ENCODE results near the gene EEF1B2. TPM values are rescaled to one million over a fixed set of nuclear protein-coding genes. Genes with fewer than 3 reads are reported as not detected.
"Not testable (repeated sequence)": the region's sequence is repeated elsewhere in the genome, so short reads cannot be mapped to it uniquely, and the experiment has no call there.

EEF1B2 gene
- total RNA-seq, 3 donors from 2014 or later (not counting 1 experiment from before 2014, with no cell fraction given) = 354 to 404 (median 364) TPM

- WGBS (ENCODE audit: insufficient coverage) = 93% methylated on average over 3 of the region's 4 CpGs
- Histone ChIP-seq H3K4me1 (ENCODE audit: control insufficient read depth, insufficient read depth, low read length) (no peaks in the 10 kb centered on the region), H3K4me3 (ENCODE audit: low read length) (no peak overlapping the region), H3K9me3 (ENCODE audit: control insufficient read depth, insufficient read depth, low read length) (no peaks in the 10 kb centered on the region), H3K27ac (ENCODE audit: low read length) (no peak overlapping the region), H3K27me3 (ENCODE audit: control insufficient read depth, insufficient read depth, low read length) (no peaks in the 10 kb centered on the region), H3K36me3 (ENCODE audit: control insufficient read depth, insufficient read depth, low read length) (no peaks in the 10 kb centered on the region)
- peaks cover 7 to 8% of the 10 kb centered on the region in 2 donors for H3K27me3 Mint-ChIP-seq (ENCODE audit: low read depth in 2 of 2)
- H3K27ac Mint-ChIP-seq = no peak overlapping the region
- no peaks in the 10 kb centered on the region for H3K4me1 Mint-ChIP-seq
- no peaks in the 10 kb centered on the region for H3K9me3 Mint-ChIP-seq
- TF ChIP-seq, protein P1, sequence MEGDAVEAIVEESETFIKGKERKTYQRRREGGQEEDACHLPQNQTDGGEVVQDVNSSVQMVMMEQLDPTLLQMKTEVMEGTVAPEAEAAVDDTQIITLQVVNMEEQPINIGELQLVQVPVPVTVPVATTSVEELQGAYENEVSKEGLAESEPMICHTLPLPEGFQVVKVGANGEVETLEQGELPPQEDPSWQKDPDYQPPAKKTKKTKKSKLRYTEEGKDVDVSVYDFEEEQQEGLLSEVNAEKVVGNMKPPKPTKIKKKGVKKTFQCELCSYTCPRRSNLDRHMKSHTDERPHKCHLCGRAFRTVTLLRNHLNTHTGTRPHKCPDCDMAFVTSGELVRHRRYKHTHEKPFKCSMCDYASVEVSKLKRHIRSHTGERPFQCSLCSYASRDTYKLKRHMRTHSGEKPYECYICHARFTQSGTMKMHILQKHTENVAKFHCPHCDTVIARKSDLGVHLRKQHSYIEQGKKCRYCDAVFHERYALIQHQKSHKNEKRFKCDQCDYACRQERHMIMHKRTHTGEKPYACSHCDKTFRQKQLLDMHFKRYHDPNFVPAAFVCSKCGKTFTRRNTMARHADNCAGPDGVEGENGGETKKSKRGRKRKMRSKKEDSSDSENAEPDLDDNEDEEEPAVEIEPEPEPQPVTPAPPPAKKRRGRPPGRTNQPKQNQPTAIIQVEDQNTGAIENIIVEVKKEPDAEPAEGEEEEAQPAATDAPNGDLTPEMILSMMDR (IDR thresholded peaks at IDR 0.05) = no peak
- no peaks in the 10 kb centered on the region for H3K36me3 Mint-ChIP-seq
- intact Hi-C loops (cut with micrococcal nuclease) = no loop called here
- no peak for ATAC-seq
- DNase-seq = no peak
- H3K4me3 Mint-ChIP-seq = no peak overlapping the region
These were observed 13.5 kb downstream of the EEF1B2 start for GRCh38 chr2:206173147-206173546.

DNA sequence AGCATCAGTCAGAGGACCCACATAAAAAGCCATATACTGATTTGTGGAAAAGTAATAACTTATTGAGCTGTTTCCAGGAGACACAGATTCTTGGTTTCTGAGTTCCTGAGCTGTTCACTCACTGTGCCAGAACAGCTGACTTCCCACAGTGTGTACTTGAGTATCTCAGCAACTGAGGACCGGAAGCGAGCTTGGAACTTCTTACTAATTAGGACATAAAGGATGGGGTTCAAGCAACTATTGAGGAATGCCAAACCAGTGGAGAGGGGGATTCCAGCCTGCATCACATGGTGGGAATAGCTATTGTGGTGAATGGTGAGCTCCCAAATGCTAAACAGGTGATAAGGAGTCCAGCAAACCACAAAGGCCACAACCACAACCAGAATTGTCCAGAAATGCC, 16.4 kb downstream of the EEF1B2 start:
- Mint-ChIP-seq H3K4me1 (no peaks in the 10 kb centered on the region), H3K9me3 (no peaks in the 10 kb centered on the region), H3K27ac (no peak overlapping the region), H3K27me3 (ENCODE audit: low read depth in 2 of 2) (peaks cover 7 to 8% of the 10 kb centered on the region in 2 donors), H3K36me3 (no peaks in the 10 kb centered on the region), H3K4me3 (no peak overlapping the region)
- H3K9me3 ChIP-seq (ENCODE audit: control insufficient read depth, insufficient read depth, low read length) = no peaks in the 10 kb centered on the region
- no peaks in the 10 kb centered on the region for H3K36me3 ChIP-seq (ENCODE audit: control insufficient read depth, insufficient read depth, low read length)
- H3K4me1 ChIP-seq (ENCODE audit: control insufficient read depth, insufficient read depth, low read length) = no peaks in the 10 kb centered on the region
- ATAC-seq = no peak
- intact Hi-C loops (cut with micrococcal nuclease) = no loop called here
- H3K27ac ChIP-seq (ENCODE audit: low read length) = no peak overlapping the region
- no peaks in the 10 kb centered on the region for H3K27me3 ChIP-seq (ENCODE audit: control insufficient read depth, insufficient read depth, low read length)
- no peak overlapping the region for H3K4me3 ChIP-seq (ENCODE audit: low read length)
- 100% methylated on average over 2 of the region's 2 CpGs for WGBS (ENCODE audit: insufficient coverage)
- TF ChIP-seq, protein P1 (IDR thresholded peaks at IDR 0.05) = no peak
- no peak for DNase-seq

- H3K27me3 Mint-ChIP-seq (ENCODE audit: low read depth in 2 of 2) = peaks cover 7 to 8% of the 10 kb centered on the region in 2 donors
- DNase-seq (no peak), ATAC-seq (no peak)
- WGBS (ENCODE audit: insufficient coverage) = 51% methylated on average over 3 of the region's 3 CpGs
- Histone ChIP-seq H3K27me3 (ENCODE audit: control insufficient read depth, insufficient read depth, low read length) (no peaks in the 10 kb centered on the region), H3K4me3 (ENCODE audit: low read length) (no peak overlapping the region), H3K27ac (ENCODE audit: low read length) (no peak overlapping the region), H3K36me3 (ENCODE audit: control insufficient read depth, insufficient read depth, low read length) (no peaks in the 10 kb centered on the region), H3K9me3 (ENCODE audit: control insufficient read depth, insufficient read depth, low read length) (no peaks in the 10 kb centered on the region), H3K4me1 (ENCODE audit: control insufficient read depth, insufficient read depth, low read length) (no peaks in the 10 kb centered on the region)
- no peak overlapping the region for H3K4me3 Mint-ChIP-seq
- H3K4me1 Mint-ChIP-seq = no peaks in the 10 kb centered on the region
- no peaks in the 10 kb centered on the region for H3K9me3 Mint-ChIP-seq
- intact Hi-C loops (cut with micrococcal nuclease) = no loop called here
- TF ChIP-seq, protein P1 (IDR thresholded peaks at IDR 0.05) = no peak
- H3K36me3 Mint-ChIP-seq = no peaks in the 10 kb centered on the region
- H3K27ac Mint-ChIP-seq = no peak overlapping the region
These were observed 17.2 kb downstream of the EEF1B2 start for GRCh38 chr2:206176901-206177300.

GRCh38 chr2:206181526-206181925, 21.8 kb downstream of the EEF1B2 start:
- intact Hi-C loops (cut with micrococcal nuclease); H3K9me3 ChIP-seq (ENCODE audit: control insufficient read depth, insufficient read depth, low read length); H3K9me3 Mint-ChIP-seq; H3K4me3 ChIP-seq (ENCODE audit: low read length); H3K27ac ChIP-seq (ENCODE audit: low read length); H3K27ac Mint-ChIP-seq; H3K36me3 Mint-ChIP-seq; H3K27me3 ChIP-seq (ENCODE audit: control insufficient read depth, insufficient read depth, low read length); H3K4me3 Mint-ChIP-seq; H3K4me1 ChIP-seq (ENCODE audit: control insufficient read depth, insufficient read depth, low read length); H3K4me1 Mint-ChIP-seq; H3K36me3 ChIP-seq (ENCODE audit: control insufficient read depth, insufficient read depth, low read length); DNase-seq; ATAC-seq: not testable (repeated sequence)
- 95% methylated on average over 5 of the region's 6 CpGs for WGBS (ENCODE audit: insufficient coverage)
- peaks cover 2 to 14% of the 10 kb centered on the region in 2 donors for H3K27me3 Mint-ChIP-seq (ENCODE audit: low read depth in 2 of 2)
